Measurements from ENCODE around the gene SHPK. TPM values are rescaled to one million over a fixed set of nuclear protein-coding genes. Genes with fewer than 3 reads are reported as not detected.

The SHPK gene
- polyA plus RNA-seq, 1 donor = 7.7 TPM

DNA sequence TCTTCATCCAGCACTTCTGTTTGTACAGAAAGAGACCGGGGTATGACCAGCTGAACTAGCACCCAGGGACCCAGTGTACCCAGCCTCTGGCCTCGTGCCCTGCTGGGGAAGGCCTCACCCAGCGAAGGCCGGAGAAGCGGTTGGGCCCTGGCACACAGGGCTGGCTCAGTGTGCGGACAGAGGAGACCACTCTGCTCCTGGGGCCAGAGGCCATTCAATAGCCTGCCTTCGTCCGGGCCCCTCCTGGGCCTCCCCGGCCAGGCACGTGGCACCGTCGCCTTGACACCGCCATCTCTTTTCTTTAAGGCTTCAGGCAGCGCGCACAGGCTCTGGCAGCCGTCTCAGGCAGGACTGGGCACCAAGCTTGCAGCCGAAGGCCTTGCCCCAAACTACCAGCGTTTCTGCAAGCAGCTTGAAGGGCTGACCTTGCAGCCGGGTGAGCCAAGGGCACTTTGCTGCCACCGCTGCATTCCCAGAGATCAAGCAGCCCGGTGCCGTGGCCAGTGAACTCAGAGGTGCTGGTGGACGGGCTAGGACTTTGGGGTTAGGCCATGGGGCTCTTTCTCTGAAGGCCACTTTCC lies 24.4 kb upstream of the SHPK start:
- DNase-seq = no peak

GRCh38 chr17:3659541-3660111 lies 23.6 kb upstream of the SHPK start:
- DNase-seq = no peak

GRCh38 chr17:3658784-3659449 lies 22.9 kb upstream of the SHPK start:
- DNase-seq = no peak

GRCh38 chr17:3657874-3658783 lies 22.1 kb upstream of the SHPK start:
- DNase-seq = no peak

GRCh38 chr17:3657588-3657869 lies 21.5 kb upstream of the SHPK start:
- DNase-seq = no peak

DNA sequence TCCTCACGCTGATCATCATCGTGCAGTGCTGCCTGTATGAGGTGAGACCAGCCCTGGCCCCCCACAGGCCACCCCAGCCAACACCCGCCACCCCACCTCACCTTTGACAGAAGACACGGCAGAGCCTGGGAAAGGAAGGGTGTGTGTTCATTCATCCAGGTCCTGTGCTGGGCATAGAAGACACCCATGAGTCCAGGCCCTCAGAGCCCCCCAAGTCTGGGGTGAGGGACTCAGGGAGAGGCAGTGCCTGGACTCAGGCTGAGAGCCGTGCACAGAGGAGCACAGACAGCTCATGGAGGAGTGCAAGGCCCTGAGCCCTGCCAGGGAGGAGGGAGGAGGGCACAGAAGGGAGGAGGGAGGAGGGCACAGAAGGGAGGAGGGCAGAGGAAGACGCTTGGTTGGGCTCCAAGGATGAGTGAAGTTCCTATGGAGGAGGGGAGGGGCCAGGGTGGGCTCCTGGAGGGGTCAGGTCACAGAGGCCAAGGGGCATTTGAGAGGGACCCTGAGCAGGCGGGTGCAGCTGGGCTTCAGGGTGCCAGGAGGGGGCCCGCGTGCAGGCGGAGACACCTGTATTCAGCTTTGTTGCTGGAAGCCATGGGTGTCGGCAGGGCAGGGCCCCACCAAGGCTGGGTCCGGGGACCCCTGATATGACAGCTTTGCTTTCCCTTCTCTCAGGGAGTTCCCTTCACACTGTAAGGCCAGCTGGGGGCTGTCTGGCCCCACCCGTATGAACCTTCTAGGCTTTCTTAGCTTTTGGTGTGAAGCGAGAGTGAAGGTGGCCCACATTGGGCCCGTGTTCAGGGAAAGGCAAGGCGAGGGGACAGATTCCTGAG lies 20.9 kb upstream of the SHPK start:
- DNase-seq = no peak

- DNase-seq = no peak
Observed at GRCh38 chr17:3656353-3656752, 20.3 kb upstream of the SHPK start.

- DNase-seq = no peak
Observed at GRCh38 chr17:3655766-3656165, 19.7 kb upstream of the SHPK start.

GRCh38 chr17:3647769-3648555 lies 11.9 kb upstream of the SHPK start:
- DNase-seq = peak; percentile 46

- no peak for DNase-seq
Observed at GRCh38 chr17:3647251-3647650, 11.2 kb upstream of the SHPK start.

DNA sequence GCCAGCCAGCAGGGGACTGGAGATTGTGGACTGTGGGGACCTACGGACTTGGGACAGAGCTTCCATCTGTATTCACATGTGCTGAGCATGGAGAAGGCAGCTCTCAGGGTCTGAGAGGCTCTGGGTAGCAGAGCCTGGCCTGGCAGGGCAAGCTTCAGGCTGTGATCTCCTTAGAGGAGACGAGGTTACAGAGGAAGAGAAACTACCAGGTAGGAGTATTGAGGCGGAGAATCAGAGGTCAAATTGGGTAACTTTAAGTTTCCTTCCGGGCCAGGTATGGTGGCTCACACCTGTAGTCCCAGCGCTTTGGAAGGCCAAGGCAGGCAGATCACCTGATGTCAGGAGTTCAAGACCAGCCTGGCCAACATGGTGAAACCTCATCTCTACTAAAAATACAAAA lies 9.3 kb upstream of the SHPK start:
- DNase-seq = no peak

GRCh38 chr17:3643889-3644349 lies 7.9 kb upstream of the SHPK start:
- DNase-seq = no peak

GRCh38 chr17:3641717-3642486 lies 5.9 kb upstream of the SHPK start:
- DNase-seq = no peak

GRCh38 chr17:3641014-3641413 lies 5.0 kb upstream of the SHPK start:
- DNase-seq = no peak

DNA sequence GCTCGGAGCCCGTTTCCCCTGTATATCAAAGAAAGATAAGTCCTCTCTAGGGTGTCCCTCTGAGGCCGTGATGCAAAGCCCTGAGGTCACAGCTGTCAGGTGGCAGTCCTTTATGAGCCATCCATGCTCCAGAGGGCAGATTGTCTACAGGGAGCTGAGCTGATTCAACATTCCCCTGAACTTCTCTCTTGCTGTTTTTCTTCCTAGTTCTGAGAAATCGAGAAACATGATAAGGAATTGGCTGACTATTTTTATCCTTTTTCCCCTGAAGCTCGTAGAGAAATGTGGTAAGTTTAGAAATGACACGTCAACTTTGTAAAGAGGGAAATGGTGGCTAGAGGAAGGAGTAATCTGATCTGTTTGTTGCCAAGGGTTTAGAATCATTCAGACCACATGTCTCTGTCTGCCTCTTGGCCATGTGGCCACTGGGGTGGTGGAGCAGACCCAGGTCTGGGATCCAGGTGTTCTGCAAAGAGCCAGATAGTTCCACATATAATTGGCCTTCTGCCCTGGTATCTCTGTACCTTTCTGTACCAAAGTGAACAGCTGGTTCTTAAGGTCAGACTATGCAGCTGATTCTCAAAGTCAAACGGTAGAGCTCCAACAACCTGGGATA lies 4.0 kb upstream of the SHPK start:
- no peak for DNase-seq

GRCh38 chr17:3636908-3637373 lies 891 bp upstream of the SHPK start:
- DNase-seq = no peak

- DNase-seq = no peak
Observed at GRCh38 chr17:3635474-3636153, 436 bp downstream of the SHPK start.

DNA sequence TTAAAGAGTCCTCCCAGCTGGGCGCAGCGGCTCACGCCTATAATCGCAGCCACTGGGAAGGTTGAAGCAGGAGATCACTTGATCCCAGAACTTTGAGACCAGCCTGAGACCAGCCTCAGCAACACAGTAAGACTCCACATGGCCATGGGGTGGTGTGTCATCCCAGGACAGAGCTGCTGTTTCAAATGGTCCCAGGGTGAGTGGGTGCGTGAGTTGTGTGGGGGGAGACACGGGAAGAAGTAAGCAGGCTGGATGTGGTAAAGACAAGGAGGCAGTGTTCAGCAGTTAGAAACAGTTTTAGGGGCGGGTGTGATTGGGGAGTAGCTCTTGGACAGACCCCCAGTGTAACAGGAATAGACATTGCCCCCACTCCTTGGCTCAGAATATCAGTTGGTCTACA lies 3.8 kb downstream of the SHPK start:
- DNase-seq = no peak

DNA sequence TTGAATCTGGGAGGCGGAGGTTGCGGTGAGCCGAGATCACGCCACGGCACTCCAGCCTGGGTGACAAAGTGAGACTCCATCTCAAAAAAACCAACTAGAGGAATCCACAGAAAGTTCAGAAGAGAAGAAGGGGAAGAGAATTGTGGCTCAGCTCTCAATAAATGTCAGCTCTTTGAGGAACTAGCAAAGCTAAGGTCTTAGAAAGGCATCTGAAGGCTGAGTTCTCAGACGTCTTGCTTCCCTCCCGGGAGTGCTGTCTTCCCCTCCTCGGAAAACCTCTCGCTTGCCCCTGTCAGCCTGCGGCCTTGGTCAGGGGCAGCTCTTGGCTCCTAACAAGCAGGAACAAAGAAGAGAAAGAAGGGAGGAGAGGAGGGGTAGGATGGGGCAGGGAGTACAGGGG lies 5.3 kb downstream of the SHPK start:
- no peak for DNase-seq

DNA sequence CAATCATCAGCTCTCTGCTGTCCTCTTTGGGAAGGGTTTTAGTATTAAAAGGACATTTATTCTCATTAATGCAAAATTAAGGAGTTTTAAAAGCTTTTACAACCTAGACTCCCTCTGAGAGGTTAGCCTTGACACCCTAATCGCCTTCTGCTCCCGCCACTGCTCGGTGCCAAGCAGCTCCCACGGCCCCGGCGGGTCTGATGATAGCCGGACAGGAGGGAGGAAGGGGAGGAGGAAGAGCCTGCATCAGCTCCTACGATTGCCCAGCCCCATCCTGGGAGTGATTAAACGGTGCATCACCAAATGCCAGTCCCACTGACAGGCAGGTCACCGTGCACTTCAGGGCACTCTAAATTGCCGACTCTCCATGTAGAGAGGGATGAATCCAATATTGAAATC lies 8.3 kb downstream of the SHPK start:
- DNase-seq = no peak
